A673 (cell line): ENCODE results near the gene MUC12. TPM values are rescaled to one million over a fixed set of nuclear protein-coding genes. Genes with fewer than 3 reads are reported as not detected.

ENCODE experiments used
- BruUV-seq: library from RNA; stranded (reverse); fragments of 400-500 nt; replicated peaks from 2 replicates; lab custom pipeline; 2021; lab: Mats Ljungman, UMichigan
- CTCF ChIA-PET: fragments of 300-600 bp; sonication (Branson Sonifier 250); formaldehyde crosslinking; loops from one replicate; lab custom pipeline; 2022; ENCODE audit warnings: antibody characterized with exemption; lab: Charles Lee
- POLR2A ChIA-PET: fragments of 300-600 bp; sonication (Branson Sonifier 250); formaldehyde crosslinking; loops from one replicate; lab custom pipeline; 2022; ENCODE audit warnings: antibody characterized with exemption; ENCODE audit not compliant: low non-redundant PET; lab: Charles Lee
- DNase-seq: peaks from one replicate; pipeline ENCODE4 v3.0.0-alpha.2; 2015; ENCODE audit warnings: low spot score
- H3K27ac ChIP-seq: fragments of 200-600 bp; sonication (generic); 2 replicates; pipeline ENCODE4 v1.5.1; 2016; ENCODE audit warnings: mixed run types, low read depth, mild to moderate bottlenecking, mixed read lengths, antibody characterized with exemption, low read length; ENCODE audit not compliant: poor library complexity, severe bottlenecking
- H3K27me3 ChIP-seq: fragments of 200-600 bp; sonication (generic); replicated peaks from 2 replicates; pipeline ENCODE4 v1.6.1; 2017; ENCODE audit warnings: mixed run types, low read depth, mild to moderate bottlenecking, mixed read lengths, antibody characterized with exemption, low read length; ENCODE audit not compliant: insufficient read depth, poor library complexity
- H3K36me3 ChIP-seq: fragments of 200-600 bp; sonication (generic); 2 replicates; pipeline ENCODE4 v1.6.1; 2016; ENCODE audit warnings: mixed run types, mild to moderate bottlenecking, mixed read lengths, antibody characterized with exemption, low read length; ENCODE audit not compliant: insufficient read depth, poor library complexity, severe bottlenecking
- H3K4me1 ChIP-seq: fragments of 200-600 bp; sonication (generic); 2 replicates; pipeline ENCODE4 v1.6.1; 2017; ENCODE audit warnings: mixed run types, mild to moderate bottlenecking, mixed read lengths, antibody characterized with exemption, low read length; ENCODE audit not compliant: insufficient read depth, poor library complexity, severe bottlenecking
- H3K4me3 ChIP-seq: fragments of 200-600 bp; sonication (generic); 2 replicates; pipeline ENCODE4 v1.5.1; 2016; ENCODE audit warnings: low read depth, mixed run types, mild to moderate bottlenecking, mixed read lengths, low read length; ENCODE audit not compliant: poor library complexity, severe bottlenecking
- H3K9me3 ChIP-seq: fragments of 200-600 bp; sonication (generic); 2 replicates; pipeline ENCODE4 v1.6.1; 2016; ENCODE audit warnings: mixed run types, low read depth, mild to moderate bottlenecking, mixed read lengths, antibody characterized with exemption, low read length; ENCODE audit not compliant: poor library complexity, severe bottlenecking
- CTCF ChIP-seq: fragments of 300-800, 200-600 bp; sonication (generic); conservative IDR thresholded peaks from 2 replicates; pipeline ENCODE4 v1.5.1; 2017; ENCODE audit warnings: low read depth, mild to moderate bottlenecking, antibody characterized with exemption, low read length, moderate library complexity, mixed read lengths
- EZH2 ChIP-seq: fragments of 200-600 bp; sonication (generic); IDR thresholded peaks from 2 replicates; pipeline ENCODE4 v1.6.1; 2017; ENCODE audit warnings: borderline replicate concordance, low read depth, mild to moderate bottlenecking, mixed read lengths, antibody characterized with exemption, low read length; ENCODE audit not compliant: poor library complexity, severe bottlenecking
- intact Hi-C: fragments of 100-400 bp; cut with micrococcal nuclease; formaldehyde crosslinking; loops from one replicate; pipeline ENCODE4 v1.10.0; 2022; ENCODE audit not compliant: unreplicated experiment
- total RNA-seq: library from RNA; stranded (reverse); gene quantifications from 2 replicates; pipeline ENCODE4 v1.2.3, GENCODE V29; 2021

The MUC12 gene
- total RNA-seq, 1 experiment from 2014 or later, result 0.67 TPM

- no TSS peak for BruUV-seq
- Histone ChIP-seq H3K27me3 (no peaks in the 10 kb centered on the region), H3K4me1 (peaks cover 11% of the 10 kb centered on the region), H3K4me3 (peak overlapping the region; percentile 37), H3K36me3 (no peaks in the 10 kb centered on the region), H3K27ac (no peak overlapping the region), H3K9me3 (no peaks in the 10 kb centered on the region)
- intact Hi-C loops, result no loop called here
- POLR2A ChIA-PET, result no interaction called here
- TF ChIP-seq CTCF (no peak), EZH2 (no peak)
- DNase-seq, result peak; percentile 76
- CTCF ChIA-PET, result no interaction called here
These were observed 47.9 kb downstream of the MUC12 start for GRCh38 chr7:101017064-101017777.

DNA sequence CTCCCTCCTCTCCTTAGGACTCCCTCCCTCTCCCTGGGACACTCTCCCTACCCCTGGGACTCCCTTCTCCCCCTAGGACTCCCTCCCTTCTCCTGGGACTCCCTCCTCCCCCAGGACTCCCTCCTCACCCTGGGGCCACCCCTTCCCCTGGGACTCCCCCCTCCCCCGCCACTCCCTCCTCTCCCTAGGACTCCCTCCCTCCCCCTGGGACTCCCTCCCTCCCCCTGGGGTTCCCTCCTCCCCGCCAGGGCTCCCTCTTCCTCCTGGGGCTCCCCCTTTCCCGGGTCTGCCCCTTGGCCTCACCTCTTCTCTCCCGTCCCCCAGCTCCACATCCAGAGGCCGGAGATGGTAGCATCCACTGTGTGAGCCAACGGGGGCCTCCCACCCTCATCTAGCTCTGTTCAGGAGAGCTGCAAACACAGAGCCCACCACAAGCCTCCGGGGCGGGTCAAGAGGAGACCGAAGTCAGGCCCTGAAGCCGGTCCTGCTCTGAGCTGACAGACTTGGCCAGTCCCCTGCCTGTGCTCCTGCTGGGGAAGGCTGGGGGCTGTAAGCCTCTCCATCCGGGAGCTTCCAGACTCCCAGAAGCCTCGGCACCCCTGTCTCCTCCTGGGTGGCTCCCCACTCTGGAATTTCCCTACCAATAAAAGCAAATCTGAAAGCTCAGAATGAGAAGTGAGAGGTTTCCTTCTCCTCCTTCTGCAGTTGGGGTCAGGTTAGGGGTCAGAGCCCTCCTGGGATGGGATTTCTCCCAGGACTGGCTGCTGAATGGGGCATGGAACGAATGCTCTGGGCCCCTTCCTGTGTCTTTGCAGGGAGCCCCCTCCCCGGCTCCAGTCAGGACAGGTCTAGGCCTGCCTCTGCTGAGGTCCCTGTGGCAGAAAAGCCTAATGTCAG, 49.2 kb downstream of the MUC12 start:
- TF ChIP-seq EZH2 (no peak), CTCF (no peak)
- Histone ChIP-seq H3K4me1 (peaks cover 11% of the 10 kb centered on the region), H3K36me3 (no peaks in the 10 kb centered on the region), H3K27me3 (no peaks in the 10 kb centered on the region), H3K27ac (no peak overlapping the region), H3K4me3 (no peak overlapping the region), H3K9me3 (no peaks in the 10 kb centered on the region)
- no peak for DNase-seq
- BruUV-seq, result no TSS peak
- intact Hi-C loops, result no loop called here
- POLR2A ChIA-PET, result no interaction called here
- CTCF ChIA-PET, result interaction anchor here (0.5 kb wide), 1 partner anchor 10 kb away, joined by 3 read pairs; no protein-coding TSS in a partner anchor

- TF ChIP-seq CTCF, result no peak
- no peak for TF ChIP-seq EZH2
- POLR2A ChIA-PET, result no interaction called here
- H3K9me3 ChIP-seq, result no peaks in the 10 kb centered on the region
- CTCF ChIA-PET, result no interaction called here
- BruUV-seq, result no TSS peak
- H3K4me1 ChIP-seq, result peaks cover 11% of the 10 kb centered on the region
- no peak overlapping the region for H3K4me3 ChIP-seq
- intact Hi-C loops, result no loop called here
- no peak for DNase-seq
- H3K27ac ChIP-seq, result no peak overlapping the region
- H3K27me3 ChIP-seq, result no peaks in the 10 kb centered on the region
- H3K36me3 ChIP-seq, result no peaks in the 10 kb centered on the region
These were observed 51.1 kb downstream of the MUC12 start for GRCh38 chr7:101020444-101020843.
